OCI-LY7 (cell line): ENCODE measurements around the gene JRKL. TPM values are rescaled to one million over a fixed set of nuclear protein-coding genes. Genes with fewer than 3 reads are reported as not detected.
"Not testable (repeated sequence)": the region's sequence is repeated elsewhere in the genome, so short reads cannot be mapped to it uniquely, and the experiment has no call there.

Experiments
- BruUV-seq: library from RNA; stranded (reverse); fragments of 400-500 nt; replicated peaks from 2 replicates; lab custom pipeline; 2021; lab: Mats Ljungman, UMichigan
- CTCF ChIA-PET: fragments of 300-600 bp; sonication (Branson Sonifier 250); formaldehyde crosslinking; loops from one replicate; lab custom pipeline; 2022; ENCODE audit warnings: antibody characterized with exemption; ENCODE audit not compliant: unreplicated experiment; lab: Charles Lee
- POLR2A ChIA-PET: fragments of 300-600 bp; sonication (Branson Sonifier 250); formaldehyde crosslinking; loops from one replicate; lab custom pipeline; 2022; ENCODE audit warnings: antibody characterized with exemption; lab: Charles Lee
- DNase-seq: peaks from one replicate; pipeline ENCODE4 v3.0.0-alpha.2; 2015; ENCODE audit warnings: low spot score
- H2AFZ ChIP-seq: fragments of 200-600 bp; sonication (generic), shearing (Covaris generic); 2 replicates; pipeline ENCODE4 v1.6.1; 2014; ENCODE audit warnings: mild to moderate bottlenecking, antibody characterized with exemption, low read length, moderate library complexity
- H3K27ac ChIP-seq: fragments of 200-600 bp; sonication (generic); 2 replicates; pipeline ENCODE4 v1.5.1; 2014; ENCODE audit warnings: mixed run types, low read depth, mild to moderate bottlenecking, moderate library complexity, low read length, inconsistent platforms; ENCODE audit not compliant: poor library complexity, severe bottlenecking
- H3K36me3 ChIP-seq: fragments of 200-600 bp; sonication (generic); 2 replicates; pipeline ENCODE4 v1.6.1; 2014; ENCODE audit warnings: mild to moderate bottlenecking, antibody characterized with exemption, low read length, moderate library complexity, mixed read lengths; ENCODE audit not compliant: insufficient read depth
- H3K4me1 ChIP-seq: fragments of 200-600 bp; sonication (generic); 2 replicates; pipeline ENCODE4 v1.5.1; 2014; ENCODE audit warnings: mild to moderate bottlenecking, low read length; ENCODE audit not compliant: insufficient read depth, poor library complexity, severe bottlenecking
- H3K4me2 ChIP-seq: fragments of 200-600 bp; sonication (generic); 2 replicates; pipeline ENCODE4 v1.6.1; 2014; ENCODE audit warnings: mild to moderate bottlenecking, low read length
- H3K4me3 ChIP-seq: fragments of 200-600 bp; sonication (generic); 2 replicates; pipeline ENCODE4 v1.5.1; 2014; ENCODE audit warnings: mild to moderate bottlenecking, low read depth, low read length; ENCODE audit not compliant: poor library complexity, severe bottlenecking
- H3K79me2 ChIP-seq: fragments of 200-600 bp; sonication (generic); 2 replicates; pipeline ENCODE4 v1.6.1; 2016; ENCODE audit warnings: low read depth, mild to moderate bottlenecking, low read length, moderate library complexity, mixed read lengths; ENCODE audit not compliant: insufficient read depth
- H3K9me2 ChIP-seq: fragments of 200-600 bp; sonication (generic); 2 replicates; pipeline ENCODE4 v1.6.1; 2016; ENCODE audit warnings: mild to moderate bottlenecking, low read length, mixed read lengths; ENCODE audit not compliant: insufficient read depth
- H3K9me3 ChIP-seq: fragments of 200-600 bp; sonication (generic); 2 replicates; pipeline ENCODE4 v1.6.1; 2014; ENCODE audit warnings: mild to moderate bottlenecking, mixed run types, low read length, mixed read lengths
- H4K20me1 ChIP-seq: fragments of 200-600 bp; sonication (generic); 2 replicates; pipeline ENCODE4 v1.6.1; 2014; ENCODE audit warnings: mild to moderate bottlenecking, antibody characterized with exemption, low read length, moderate library complexity, mixed read lengths; ENCODE audit not compliant: insufficient read depth
- EZH2phosphoT487 ChIP-seq: fragments of 200-600 bp; sonication (generic); IDR thresholded peaks from 2 replicates; pipeline ENCODE4 v1.6.1; 2018; ENCODE audit warnings: low read depth, borderline replicate concordance, mild to moderate bottlenecking, mixed run types, antibody characterized with exemption, low read length, moderate library complexity, mixed read lengths
- intact Hi-C: fragments of 100-400 bp; cut with micrococcal nuclease; formaldehyde crosslinking; loops from one replicate; pipeline ENCODE4 v1.10.0; 2022; ENCODE audit not compliant: unreplicated experiment
- total RNA-seq, 2 experiments: library from RNA; depleted of rRNA in 1 of 2; stranded (reverse); fragments of >200 nt in 1 of 2; shearing (Covaris generic) in 1 of 2; gene quantifications; 2 replicates each; pipeline ENCODE4 v1.2.3, GENCODE V29; 2014 to 2022
- TF ChIP-seq, protein P1 (sequence below): fragments of 200-600 bp; sonication (generic); conservative IDR thresholded peaks from 2 replicates; pipeline ENCODE4 v1.5.1; 2014; ENCODE audit warnings: mild to moderate bottlenecking, antibody characterized with exemption, low read length, moderate library complexity, mixed read lengths

The JRKL gene
- total RNA-seq, 2 experiments from 2014 or later = 4.9 to 10.0 TPM

DNA sequence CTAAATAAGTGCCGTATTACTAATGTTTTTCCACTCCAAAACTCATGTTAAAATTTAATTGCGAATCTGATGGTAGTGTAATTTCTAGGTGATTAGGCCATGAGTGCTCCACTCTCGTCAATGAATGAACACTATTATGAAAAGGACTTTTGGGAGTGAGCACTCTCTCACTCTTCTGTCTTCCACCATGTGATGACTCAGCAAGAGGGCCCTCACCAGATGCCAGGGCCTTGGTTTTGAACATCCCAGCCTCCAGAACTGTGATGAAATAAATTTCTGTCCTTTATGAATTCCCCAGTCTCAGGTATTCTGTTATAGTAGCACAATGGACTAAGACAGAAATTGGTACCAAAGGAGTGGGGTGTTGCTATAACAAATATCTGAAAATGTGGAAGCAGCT lies 8.1 kb downstream of the JRKL start:
- no peaks in the 10 kb centered on the region for H4K20me1 ChIP-seq
- no peak overlapping the region for H3K4me3 ChIP-seq
- no peak overlapping the region for H3K27ac ChIP-seq
- peaks cover 9% of the 10 kb centered on the region; the same call in 1 of the 2 replicates for H3K79me2 ChIP-seq
- no peaks in the 10 kb centered on the region for H3K9me3 ChIP-seq
- ChIA-PET POLR2A (interaction anchor here (0.5 kb wide), 1 partner anchor 275 kb away, joined by 3 read pairs; no protein-coding TSS in a partner anchor), CTCF (no interaction called here)
- H3K9me2 ChIP-seq = no peaks in the 10 kb centered on the region
- intact Hi-C loops = loop anchor here (10.0 kb wide), 1 partner anchor 553 kb away; no protein-coding TSS in a partner anchor
- no peak for TF ChIP-seq EZH2phosphoT487
- TF ChIP-seq, protein P1, sequence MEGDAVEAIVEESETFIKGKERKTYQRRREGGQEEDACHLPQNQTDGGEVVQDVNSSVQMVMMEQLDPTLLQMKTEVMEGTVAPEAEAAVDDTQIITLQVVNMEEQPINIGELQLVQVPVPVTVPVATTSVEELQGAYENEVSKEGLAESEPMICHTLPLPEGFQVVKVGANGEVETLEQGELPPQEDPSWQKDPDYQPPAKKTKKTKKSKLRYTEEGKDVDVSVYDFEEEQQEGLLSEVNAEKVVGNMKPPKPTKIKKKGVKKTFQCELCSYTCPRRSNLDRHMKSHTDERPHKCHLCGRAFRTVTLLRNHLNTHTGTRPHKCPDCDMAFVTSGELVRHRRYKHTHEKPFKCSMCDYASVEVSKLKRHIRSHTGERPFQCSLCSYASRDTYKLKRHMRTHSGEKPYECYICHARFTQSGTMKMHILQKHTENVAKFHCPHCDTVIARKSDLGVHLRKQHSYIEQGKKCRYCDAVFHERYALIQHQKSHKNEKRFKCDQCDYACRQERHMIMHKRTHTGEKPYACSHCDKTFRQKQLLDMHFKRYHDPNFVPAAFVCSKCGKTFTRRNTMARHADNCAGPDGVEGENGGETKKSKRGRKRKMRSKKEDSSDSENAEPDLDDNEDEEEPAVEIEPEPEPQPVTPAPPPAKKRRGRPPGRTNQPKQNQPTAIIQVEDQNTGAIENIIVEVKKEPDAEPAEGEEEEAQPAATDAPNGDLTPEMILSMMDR = no peak
- no peak overlapping the region for H3K4me2 ChIP-seq
- H3K4me1 ChIP-seq = no peaks in the 10 kb centered on the region
- no peak overlapping the region for H2AFZ ChIP-seq
- H3K36me3 ChIP-seq = no peaks in the 10 kb centered on the region
- no TSS peak for BruUV-seq
- DNase-seq = no peak

DNA sequence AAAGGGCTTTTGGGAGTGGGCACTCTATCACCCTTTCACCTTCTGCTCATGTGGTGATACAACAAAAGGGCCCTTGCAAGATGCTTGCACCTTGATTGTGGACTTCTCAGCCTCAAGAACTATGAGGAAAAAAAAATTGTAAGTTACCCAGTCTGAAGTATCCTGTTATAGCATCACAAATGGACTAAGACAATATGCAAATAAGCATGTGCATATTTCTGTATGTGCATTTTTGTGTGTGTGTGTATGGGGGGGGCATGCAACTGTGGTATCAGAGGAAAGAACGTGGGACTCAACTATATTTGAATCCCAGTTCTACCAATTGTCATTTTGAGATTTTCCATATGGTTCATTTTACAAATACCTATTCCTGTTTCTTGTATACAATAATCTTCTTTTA lies 10.9 kb downstream of the JRKL start:
- TF ChIP-seq EZH2phosphoT487 = no peak
- TF ChIP-seq, protein P1 = no peak
- Histone ChIP-seq H4K20me1 (no peaks in the 10 kb centered on the region), H3K4me3 (no peak overlapping the region), H3K36me3 (no peaks in the 10 kb centered on the region), H3K4me1 (no peaks in the 10 kb centered on the region), H3K4me2 (no peak overlapping the region), H3K9me2 (no peaks in the 10 kb centered on the region), H2AFZ (no peak overlapping the region), H3K79me2 (no peaks in the 10 kb centered on the region), H3K9me3 (no peaks in the 10 kb centered on the region), H3K27ac (no peak overlapping the region)
- POLR2A ChIA-PET = interaction anchor here (0.6 to 0.7 kb wide), 2 partner anchors 282 to 310 kb away, joined by 3 to 4 read pairs; no protein-coding TSS in a partner anchor
- intact Hi-C loops = no loop called here
- BruUV-seq = no TSS peak
- no peak for DNase-seq
- CTCF ChIA-PET = no interaction called here

DNA sequence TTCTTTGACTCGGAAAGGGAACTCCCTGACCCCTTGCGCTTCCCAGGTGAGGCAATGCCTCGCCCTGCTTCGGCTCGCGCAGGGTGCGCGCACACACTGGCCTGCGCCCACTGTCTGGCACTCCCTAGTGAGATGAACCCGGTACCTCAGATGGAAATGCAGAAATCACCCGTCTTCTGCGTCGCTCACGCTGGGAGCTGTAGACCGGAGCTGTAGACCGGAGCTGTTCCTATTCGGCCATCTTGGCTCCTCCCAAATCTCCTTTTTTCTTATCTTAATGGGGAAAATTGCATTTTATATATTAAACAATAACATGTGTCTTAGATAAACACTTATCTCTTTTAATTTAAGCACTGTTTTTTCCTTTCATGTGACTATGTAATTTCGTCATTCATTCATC lies 21.6 kb downstream of the JRKL start:
- POLR2A ChIA-PET, DNase-seq, H3K9me3 ChIP-seq, H3K4me1 ChIP-seq, H3K9me2 ChIP-seq, H4K20me1 ChIP-seq, H3K4me3 ChIP-seq, H2AFZ ChIP-seq, H3K36me3 ChIP-seq, CTCF ChIA-PET, H3K27ac ChIP-seq, intact Hi-C loops, BruUV-seq, H3K79me2 ChIP-seq, H3K4me2 ChIP-seq: not testable (repeated sequence)
